Common myeloid progenitor, CD34-positive (primary cell): ENCODE measurements around the gene FAM167B.

ENCODE experiments used
- CTCF ChIA-PET: fragments of 350-600 bp; sonication (Branson Sonifier 250); formaldehyde crosslinking; loops from one replicate; lab custom pipeline; 2021; ENCODE audit warnings: antibody characterized with exemption; lab: Charles Lee
- POLR2A ChIA-PET: fragments of 350-600 bp; sonication (Branson Sonifier 250); formaldehyde crosslinking; loops from one replicate; lab custom pipeline; 2021; ENCODE audit warnings: antibody characterized with exemption; lab: Charles Lee
- DNase-seq, 3 donors: peaks; one replicate each; pipeline versions ENCODE4 v3.0.0 to v3.0.0-alpha.2; 2013
- H3K27ac ChIP-seq, 2 experiments: 1 replicate in 1 of 2; 2 replicates in 1 of 2; pipeline ENCODE4 v1.7.0; 2013; ENCODE audit warnings: inconsistent platforms in 2 of 2, low read length in 2 of 2, mild to moderate bottlenecking in 2 of 2, low read depth in 1 of 2, moderate library complexity in 1 of 2; ENCODE audit not compliant: severe bottlenecking in 2 of 2, insufficient read depth in 1 of 2, poor library complexity in 1 of 2
- H3K27me3 ChIP-seq, 5 experiments: replicated peaks in 2 of 5; 1 replicate in 3 of 5; 2 replicates in 2 of 5; pipeline versions ENCODE4 v1.6.1 to v1.7.0; 2013; ENCODE audit warnings: low read length in 4 of 5, mild to moderate bottlenecking in 2 of 5, moderate library complexity in 2 of 5, inconsistent platforms in 1 of 5; ENCODE audit not compliant: insufficient read depth in 5 of 5, control insufficient read depth in 4 of 5
- H3K36me3 ChIP-seq, 4 experiments: 1 replicate in 2 of 4; 2 replicates in 2 of 4; pipeline versions ENCODE4 v1.6.1 to v1.7.0; 2013; ENCODE audit warnings: low read length in 3 of 4, control low read depth in 1 of 4, mild to moderate bottlenecking in 1 of 4; ENCODE audit not compliant: control insufficient read depth in 4 of 4, insufficient read depth in 4 of 4
- H3K4me1 ChIP-seq, 4 experiments: 1 replicate in 3 of 4; 2 replicates in 1 of 4; pipeline versions ENCODE4 v1.6.1 to v1.7.1; 2013; ENCODE audit warnings: low read length in 3 of 4, mild to moderate bottlenecking in 3 of 4, control low read depth in 1 of 4, inconsistent platforms in 1 of 4, moderate library complexity in 1 of 4; ENCODE audit not compliant: control insufficient read depth in 4 of 4, insufficient read depth in 4 of 4; ENCODE audit errors: control extremely low read depth in 1 of 4
- H3K4me3 ChIP-seq, 7 experiments: 1 replicate in 4 of 7; 2 replicates in 3 of 7; pipeline versions ENCODE4 v1.5.1 to v1.7.0; 2013; ENCODE audit warnings: mild to moderate bottlenecking in 7 of 7, low read length in 6 of 7, moderate library complexity in 6 of 7, inconsistent platforms in 2 of 7, low read depth in 2 of 7, control low read depth in 1 of 7; ENCODE audit not compliant: insufficient read depth in 4 of 7, control insufficient read depth in 1 of 7; ENCODE audit errors: extremely low read depth in 1 of 7
- H3K9me3 ChIP-seq, 5 experiments: 1 replicate in 4 of 5; 2 replicates in 1 of 5; pipeline versions ENCODE4 v1.6.1 to v1.7.1; 2013; ENCODE audit warnings: low read length in 4 of 5, mild to moderate bottlenecking in 2 of 5, inconsistent platforms in 1 of 5, low read depth in 1 of 5, moderate library complexity in 1 of 5; ENCODE audit not compliant: control insufficient read depth in 4 of 5, insufficient read depth in 2 of 5; ENCODE audit errors: control extremely low read depth in 1 of 5
- WGBS: methylation state at CpG from one replicate; pipeline ENCODE4 v1.1.5; 2013; ENCODE audit not compliant: insufficient coverage; 5-methylcytosine and 5-hydroxymethylcytosine counted together

FAM167B gene

GRCh38 chr1:32201011-32201855, 45.8 kb upstream of the FAM167B start:
- peak overlapping the region; percentile 51 to 67 for H3K27ac ChIP-seq
- 0% methylated on average over 22 of the region's 26 CpGs for WGBS
- POLR2A ChIA-PET, result interaction anchor here (0.9 kb wide), 1 partner anchor 14 kb away, joined by 3 read pairs; no protein-coding TSS in a partner anchor

GRCh38 chr1:32204943-32205361, 42.1 kb upstream of the FAM167B start:
- Histone ChIP-seq H3K27me3 (no peaks in the 10 kb centered on the region), H3K4me1 (peaks cover 3 to 44% (median 41%) of the 10 kb centered on the region in 4 experiments), H3K36me3 (peaks cover 0 to 8% (median 7%) of the 10 kb centered on the region in 4 experiments), H3K27ac (peak overlapping the region; percentile 54 to 78), H3K9me3 (no peaks in the 10 kb centered on the region), H3K4me3 (peak overlapping the region; percentile 50 to 87 (median 82))
- DNase-seq, result no peak
- WGBS, result 71% methylated on average over 19 of the region's 26 CpGs
- POLR2A ChIA-PET, result no interaction called here
- CTCF ChIA-PET, result interaction anchor here (1.4 kb wide), 1 partner anchor 8 kb away, joined by 4 read pairs; no protein-coding TSS in a partner anchor

More at GRCh38 chr1:32201011-32201855, 45.8 kb upstream of the FAM167B start:
- H3K36me3 ChIP-seq, result peaks cover 0 to 29% (median 23%) of the 10 kb centered on the region in 4 experiments
- H3K4me1 ChIP-seq, result peaks cover 3 to 48% (median 40%) of the 10 kb centered on the region in 4 experiments
- peak; percentile 59 to 88 (median 87) for DNase-seq
- no peaks in the 10 kb centered on the region for H3K9me3 ChIP-seq
- H3K4me3 ChIP-seq, result peak overlapping the region; percentile 18 to 80 (median 67)
- no peaks in the 10 kb centered on the region for H3K27me3 ChIP-seq
- CTCF ChIA-PET, result interaction anchor here (0.8 to 8.7 kb wide), 10 partner anchors 9 to 128 kb away, joined by 3 to 48 read pairs (median 3); partner anchors contain the start of genes EIF3I and TMEM234

- Histone ChIP-seq H3K27me3 (no peaks in the 10 kb centered on the region), H3K9me3 (no peaks in the 10 kb centered on the region), H3K4me3 (peak within 1 kb of the TSS; percentile 50 to 87 (median 82)), H3K27ac (peak within 1 kb of the TSS; percentile 54 to 78), H3K36me3 (peaks cover 0 to 8% (median 7%) of the 10 kb centered on the region in 4 experiments), H3K4me1 (peaks cover 3 to 36% (median 33%) of the 10 kb centered on the region in 4 experiments)
- CTCF ChIA-PET, result interaction anchor here (1.1 to 3.3 kb wide), 3 partner anchors 7 to 111 kb away, joined by 3 to 22 read pairs (median 4); no protein-coding TSS in a partner anchor
- peak; percentile 81 to 88 (median 87) for DNase-seq
- 3% methylated on average over 65 of the region's 77 CpGs for WGBS
- POLR2A ChIA-PET, result no interaction called here
Observed at GRCh38 chr1:32205401-32206370, 41.3 kb upstream of the FAM167B start, which contains the start of gene IQCC. Gene IQCC, plus strand, starts transcription at chr1:32205671. Its CDS starts 11 bp downstream, at chr1:32205682.

GRCh38 chr1:32208469-32208868, 38.6 kb upstream of the FAM167B start:
- Histone ChIP-seq H3K27ac (no peak overlapping the region), H3K36me3 (peaks cover 0 to 8% (median 7%) of the 10 kb centered on the region in 4 experiments), H3K9me3 (no peaks in the 10 kb centered on the region), H3K4me1 (peaks cover 0 to 16% (median 15%) of the 10 kb centered on the region in 4 experiments), H3K4me3 (no peak overlapping the region), H3K27me3 (no peaks in the 10 kb centered on the region)
- no peak for DNase-seq
- 92% methylated on average over 5 of the region's 6 CpGs for WGBS
- POLR2A ChIA-PET, result no interaction called here
- CTCF ChIA-PET, result interaction anchor here (1.2 to 3.3 kb wide), 3 partner anchors 8 to 108 kb away, joined by 3 to 22 read pairs (median 3); no protein-coding TSS in a partner anchor

- WGBS, result 93% methylated on average over 5 of the region's 5 CpGs
- no peaks in the 10 kb centered on the region for H3K9me3 ChIP-seq
- POLR2A ChIA-PET, result no interaction called here
- H3K36me3 ChIP-seq, result peaks cover 0 to 7% (median 5%) of the 10 kb centered on the region in 4 experiments
- CTCF ChIA-PET, result interaction anchor here (1.2 to 3.3 kb wide), 4 partner anchors 7 to 107 kb away, joined by 3 to 22 read pairs (median 8); no protein-coding TSS in a partner anchor
- H3K27ac ChIP-seq, result no peak within 1 kb of the TSS
- H3K4me1 ChIP-seq, result peaks cover 0 to 16% (median 15%) of the 10 kb centered on the region in 4 experiments
- H3K4me3 ChIP-seq, result no peak within 1 kb of the TSS
- H3K27me3 ChIP-seq, result no peaks in the 10 kb centered on the region
- no peak for DNase-seq
Observed at GRCh38 chr1:32208891-32209328, 38.1 kb upstream of the FAM167B start, which contains the start of gene DCDC2B. Gene DCDC2B, plus strand, starts transcription at chr1:32209089. Its CDS starts 5 bp downstream, at chr1:32209094.
